PC-9 (cell line): ENCODE measurements around the gene FYN. TPM values are rescaled to one million over a fixed set of nuclear protein-coding genes. Genes with fewer than 3 reads are reported as not detected.
A peak's percentile ranks its signal among the peaks of the same experiment; 100 is the strongest.

Experiments used
- BruUV-seq: library from RNA; stranded (reverse); fragments of 400-500 nt; replicated peaks from 2 replicates; lab custom pipeline; 2021; lab: Mats Ljungman, UMichigan
- CTCF ChIA-PET: fragments of 300-600 bp; sonication (Branson Sonifier 250); formaldehyde crosslinking; loops from one replicate; lab custom pipeline; 2022; ENCODE audit warnings: antibody characterized with exemption; lab: Charles Lee
- POLR2A ChIA-PET: fragments of 300-600 bp; sonication (Branson Sonifier 250); formaldehyde crosslinking; loops from one replicate; lab custom pipeline; 2022; ENCODE audit warnings: antibody characterized with exemption; ENCODE audit not compliant: unreplicated experiment; lab: Charles Lee
- DNase-seq, 2 experiments: peaks; one replicate each; pipeline versions ENCODE4 v3.0.0 to v3.0.0-alpha.2; 2015 to 2022; ENCODE audit warnings: mixed read lengths in 1 of 2
- H2AFZ ChIP-seq: fragments of 200-600 bp; sonication (generic); 2 replicates; pipeline ENCODE4 v1.8.1; 2017; ENCODE audit warnings: antibody characterized with exemption
- H3F3A ChIP-seq: fragments of 200-600 bp; sonication (generic); 2 replicates; pipeline ENCODE4 v1.8.1; 2017; ENCODE audit warnings: antibody characterized with exemption, mild to moderate bottlenecking, low read depth; ENCODE audit not compliant: insufficient read depth
- H3K27ac ChIP-seq: fragments of 200-600 bp; sonication (generic); 2 replicates; pipeline ENCODE4 v1.6.1; 2016; ENCODE audit warnings: mixed run types
- H3K27me3 ChIP-seq: fragments of 200-600 bp; sonication (generic); 2 replicates; pipeline ENCODE4 v1.6.1; 2016; ENCODE audit warnings: low read depth, mixed run types; ENCODE audit not compliant: insufficient read depth
- H3K36me3 ChIP-seq: fragments of 200-600 bp; sonication (generic); 2 replicates; pipeline ENCODE4 v1.6.1; 2016; ENCODE audit warnings: low read depth, mixed run types
- H3K4me1 ChIP-seq: fragments of 200-600 bp; sonication (generic); replicated peaks from 2 replicates; pipeline ENCODE4 v1.6.1; 2016; ENCODE audit warnings: mixed run types; ENCODE audit not compliant: insufficient read depth
- H3K4me2 ChIP-seq: fragments of 200-600 bp; sonication (generic); 2 replicates; pipeline ENCODE4 v1.6.1; 2017; ENCODE audit warnings: mixed run types
- H3K4me3 ChIP-seq: fragments of 200-600 bp; sonication (generic); 2 replicates; pipeline ENCODE4 v1.6.1; 2016; ENCODE audit warnings: mixed run types
- H3K79me2 ChIP-seq: fragments of 200-600 bp; sonication (generic); 2 replicates; pipeline ENCODE4 v1.6.1; 2017; ENCODE audit warnings: low read depth, mixed run types
- H3K9me2 ChIP-seq: fragments of 200-600 bp; sonication (generic); 2 replicates; pipeline ENCODE4 v1.8.1; 2017; ENCODE audit warnings: mild to moderate bottlenecking; ENCODE audit not compliant: insufficient read depth
- H3K9me3 ChIP-seq: fragments of 200-600 bp; sonication (generic); 2 replicates; pipeline ENCODE4 v1.8.1; 2016; ENCODE audit warnings: low read depth; ENCODE audit not compliant: insufficient read depth
- H4K20me1 ChIP-seq: fragments of 200-600 bp; sonication (generic); 2 replicates; pipeline ENCODE4 v1.8.1; 2017; ENCODE audit not compliant: insufficient read depth
- CTCF ChIP-seq: fragments of 200-600 bp; sonication (generic); conservative IDR thresholded peaks from 2 replicates; pipeline ENCODE4 v1.6.1; 2017; ENCODE audit warnings: mixed run types, antibody characterized with exemption, mild to moderate bottlenecking, moderate library complexity
- EZH2 ChIP-seq: fragments of 200-600 bp; sonication (generic); IDR thresholded peaks from 2 replicates; pipeline ENCODE4 v1.8.0; 2017; ENCODE audit warnings: antibody characterized with exemption, low read depth
- intact Hi-C: fragments of 100-400 bp; cut with micrococcal nuclease; formaldehyde crosslinking; loops from one replicate; pipeline ENCODE4 v1.10.0; 2022; ENCODE audit not compliant: unreplicated experiment
- total RNA-seq: library from RNA; stranded (reverse); gene quantifications from 2 replicates; pipeline ENCODE4 v1.2.3, GENCODE V29; 2021

The FYN gene
- total RNA-seq, 1 experiment from 2014 or later, result 53.3 TPM

DNA sequence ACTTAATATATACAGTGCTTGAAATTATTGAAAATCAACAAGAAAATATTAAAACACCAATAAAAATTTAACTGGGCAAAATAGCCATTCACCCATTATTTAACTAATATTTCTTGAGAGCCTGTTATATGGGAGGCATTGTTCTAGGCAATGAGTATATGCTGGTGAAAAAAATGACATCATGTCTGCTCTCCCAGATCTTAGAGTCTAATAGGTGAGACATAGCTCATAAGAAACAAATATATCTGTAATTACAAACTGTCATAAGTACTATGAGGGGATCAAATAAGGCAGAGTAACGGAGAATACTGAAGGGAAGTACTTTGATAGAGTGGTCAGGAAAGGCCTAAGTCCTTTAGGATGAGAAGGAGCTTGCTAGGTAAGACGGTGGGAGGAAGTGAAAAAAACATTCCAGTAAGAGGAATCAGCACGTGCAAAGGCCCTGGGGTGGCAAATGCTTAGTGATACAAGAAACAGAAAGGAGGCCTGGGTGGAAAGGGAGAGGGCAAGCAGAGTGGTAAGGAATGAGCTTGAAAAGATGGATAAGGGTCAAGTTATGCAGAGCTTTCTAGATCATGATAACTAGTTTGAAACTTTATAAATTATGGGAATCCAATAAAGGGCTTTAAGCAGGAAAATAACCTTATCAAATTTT lies 12.2 kb upstream of the FYN start:
- ChIA-PET CTCF (no interaction called here), POLR2A (no interaction called here)
- peak in 1 of 2 experiments; percentile 32 for DNase-seq
- no TSS peak for BruUV-seq
- Histone ChIP-seq H3K4me2 (no peak overlapping the region), H3K36me3 (no peaks in the 10 kb centered on the region), H3K27me3 (no peaks in the 10 kb centered on the region), H3K9me2 (no peaks in the 10 kb centered on the region), H3K4me1 (no peaks in the 10 kb centered on the region), H3K79me2 (no peaks in the 10 kb centered on the region), H3K27ac (no peak overlapping the region), H4K20me1 (no peaks in the 10 kb centered on the region), H3F3A (no peaks in the 10 kb centered on the region), H3K4me3 (no peak overlapping the region), H2AFZ (no peak overlapping the region), H3K9me3 (no peaks in the 10 kb centered on the region)
- TF ChIP-seq CTCF, result no peak
- TF ChIP-seq EZH2, result no peak
- intact Hi-C loops, result no loop called here

- no TSS peak for BruUV-seq
- Histone ChIP-seq H3F3A (no peaks in the 10 kb centered on the region), H4K20me1 (no peaks in the 10 kb centered on the region), H3K4me1 (no peaks in the 10 kb centered on the region), H3K9me2 (no peaks in the 10 kb centered on the region), H3K36me3 (no peaks in the 10 kb centered on the region), H3K79me2 (no peaks in the 10 kb centered on the region), H3K27ac (no peak overlapping the region), H2AFZ (no peak overlapping the region), H3K27me3 (no peaks in the 10 kb centered on the region), H3K9me3 (no peaks in the 10 kb centered on the region), H3K4me3 (no peak overlapping the region), H3K4me2 (no peak overlapping the region)
- intact Hi-C loops, result no loop called here
- DNase-seq, result no peak
- TF ChIP-seq CTCF (no peak), EZH2 (no peak)
- CTCF ChIA-PET, result no interaction called here
- POLR2A ChIA-PET, result no interaction called here
These were observed 10.8 kb upstream of the FYN start for GRCh38 chr6:111884068-111884467.

DNA sequence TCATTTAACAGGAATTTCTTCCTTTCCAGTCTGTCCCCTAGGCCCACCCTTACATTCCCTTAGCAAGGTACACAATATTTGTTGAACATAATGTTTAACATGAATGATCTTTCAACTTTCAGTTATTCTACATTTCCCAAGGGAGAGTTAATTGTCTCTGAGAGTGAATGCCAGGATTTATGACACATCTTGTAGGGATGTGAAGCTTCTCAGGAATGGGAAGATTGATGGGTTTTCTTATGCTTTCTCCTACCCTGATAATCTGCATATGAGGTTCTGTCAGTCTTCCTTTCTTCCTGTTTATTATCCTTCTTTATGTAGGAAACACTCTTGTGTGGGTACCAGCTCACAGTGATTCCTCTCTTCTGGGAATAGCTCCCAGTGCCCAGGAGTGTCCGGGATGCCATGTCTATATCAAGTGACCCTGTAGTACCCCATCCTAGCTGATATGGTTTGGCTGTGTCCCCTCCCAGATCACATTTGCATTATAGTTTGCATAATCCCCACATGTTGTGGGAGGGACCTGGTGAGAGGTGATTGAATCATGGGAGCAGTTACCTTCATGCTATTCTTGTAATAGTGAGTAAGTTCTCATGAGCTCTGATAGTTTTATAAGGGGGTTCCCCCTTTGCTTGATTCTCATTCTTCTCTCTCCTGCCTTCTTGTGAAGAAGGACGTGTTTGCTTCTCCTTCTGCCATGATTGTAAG lies 7.1 kb upstream of the FYN start:
- Histone ChIP-seq H3K27ac (no peak overlapping the region), H3K4me1 (no peaks in the 10 kb centered on the region), H3K79me2 (no peaks in the 10 kb centered on the region), H3K27me3 (no peaks in the 10 kb centered on the region), H3K36me3 (no peaks in the 10 kb centered on the region), H3K9me2 (no peaks in the 10 kb centered on the region), H2AFZ (no peak overlapping the region), H4K20me1 (no peaks in the 10 kb centered on the region), H3F3A (no peaks in the 10 kb centered on the region), H3K9me3 (no peaks in the 10 kb centered on the region), H3K4me3 (no peak overlapping the region), H3K4me2 (no peak overlapping the region)
- ChIA-PET CTCF (interaction anchor here (0.6 kb wide), 1 partner anchor 81 kb away, joined by 3 read pairs; no protein-coding TSS in a partner anchor), POLR2A (no interaction called here)
- BruUV-seq, result no TSS peak
- TF ChIP-seq EZH2, result no peak
- TF ChIP-seq CTCF, result no peak
- intact Hi-C loops, result no loop called here
- peak in 1 of 2 experiments; percentile 51 for DNase-seq
